ENCODE data around the gene TUBAL3. TPM values are rescaled to one million over a fixed set of nuclear protein-coding genes. Genes with fewer than 3 reads are reported as not detected.

TUBAL3 gene
- total and polyA plus RNA-seq, 2 of the 4 experiments (the other 2 are of a cell fraction), result not detected

DNA sequence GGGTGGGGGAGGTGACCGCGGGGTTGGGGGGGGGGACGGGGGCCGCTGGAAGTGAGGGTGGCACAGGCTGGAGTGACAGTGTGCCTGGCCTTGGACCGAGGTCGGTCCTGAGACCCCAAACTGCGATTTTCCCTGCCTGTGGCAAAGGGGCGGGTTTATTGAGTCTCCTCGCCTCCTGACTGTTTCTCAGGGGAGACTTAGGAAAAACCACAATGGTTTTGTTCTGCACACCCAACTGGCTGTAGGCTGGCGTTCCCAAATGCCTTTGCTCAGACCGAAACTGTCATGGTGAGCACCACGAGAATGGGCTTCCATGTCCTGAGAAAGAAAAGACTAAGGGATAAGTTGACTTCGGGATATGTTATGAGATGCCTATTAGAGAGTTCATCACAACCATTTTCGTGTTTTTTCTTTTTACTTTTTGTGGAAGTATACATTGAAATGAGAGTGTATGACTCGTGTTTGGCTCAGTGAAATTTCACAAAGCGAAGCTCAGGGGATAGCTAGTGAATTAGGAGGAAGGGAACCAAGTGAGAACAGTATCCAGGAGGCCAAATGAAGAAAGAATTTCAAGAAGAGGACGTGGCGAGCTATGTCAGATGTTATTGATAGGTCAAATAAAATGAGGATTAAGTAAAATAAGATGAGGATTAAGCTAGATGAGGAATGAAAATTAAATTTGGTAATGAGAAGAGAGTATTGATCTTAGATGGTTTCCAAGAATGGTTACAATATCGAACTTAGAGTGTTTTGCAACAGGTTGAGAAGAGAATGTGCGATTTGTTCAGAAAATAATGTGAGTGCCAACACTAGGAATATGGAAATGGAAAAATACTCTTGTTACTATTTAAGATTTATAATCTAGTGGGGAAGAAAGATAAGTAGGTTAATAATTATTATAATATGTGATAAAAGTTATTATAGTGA lies 8.6 kb upstream of the TUBAL3 start:
- H3K18ac ChIP-seq (ENCODE audit: low read depth, low read length), result no peak overlapping the region
- H4K91ac ChIP-seq (ENCODE audit: insufficient read depth, low read depth, low read length), result no peak overlapping the region
- peak overlapping the region; percentile 83 for H2AFZ ChIP-seq (replicated peaks; ENCODE audit: low read length, poor library complexity)
- TF ChIP-seq MXI1 (IDR thresholded peaks at IDR 0.05; ENCODE audit: borderline replicate concordance, low read depth, low read length), result peak; percentile 44; the same call in 1 of the 2 replicates
- TF ChIP-seq FOS (IDR thresholded peaks at IDR 0.05; ENCODE audit: low read depth, low read length), result no peak
- TF ChIP-seq SMC3 (IDR thresholded peaks at IDR 0.05; ENCODE audit: low read depth, low read length), result no peak
- no peak overlapping the region for H2BK120ac ChIP-seq (ENCODE audit: low read depth, low read length)
- H3K56ac ChIP-seq (ENCODE audit: extremely low read depth, insufficient read depth, low read length), result peak overlapping the region; percentile 8; the same call in 1 of the 2 replicates
- H4K8ac ChIP-seq (ENCODE audit: low read depth in 2 of 2, low read length in 2 of 2), result no peak overlapping the region
- peak; percentile 30 for DNase-seq
- H3K4me3 ChIP-seq (ENCODE audit: insufficient read depth, low read depth, low read length), result peak overlapping the region; percentile 93
- H3K27ac ChIP-seq (ENCODE audit: insufficient read depth, low read length), result no peak overlapping the region; the same call in 1 of the 2 replicates
- POLR2A ChIA-PET (ENCODE audit: unreplicated experiment), result no interaction called here
- peaks cover 17 to 21% of the 10 kb centered on the region in 2 experiments for H3K79me1 ChIP-seq (ENCODE audit: low read depth in 1 of 2, low read length in 2 of 2)
- dilution Hi-C loops (cut with HindIII; ENCODE audit: low sequenced_read_pairs, unreplicated experiment), result no loop called here
- H3K23ac ChIP-seq (ENCODE audit: low read depth, low read length), result peak overlapping the region; percentile 63; the same call in 1 of the 2 replicates
- in situ Hi-C loops (cut with MboI; ENCODE audit: low sequenced_read_pairs), result no loop called here
- no peaks in the 10 kb centered on the region for H3K4me1 ChIP-seq (ENCODE audit: control insufficient read depth, insufficient read depth, low read length)
- no peak overlapping the region for H2BK20ac ChIP-seq (ENCODE audit: low read depth, low read length)
- no peak overlapping the region for H2BK15ac ChIP-seq (ENCODE audit: low read depth, low read length)
- intact Hi-C loops (cut with micrococcal nuclease), result no loop called here
- CTCF ChIA-PET, result interaction anchor here (2.0 kb wide), 1 partner anchor 14 kb away, joined by 6 read pairs; no protein-coding TSS in a partner anchor
- no TSS peak for BruUV-seq (replicated peaks)
- H2AK5ac ChIP-seq (ENCODE audit: low read depth, low read length), result no peak overlapping the region
- WGBS, 2 experiments (ENCODE audit: extremely low coverage in 2 of 2, insufficient read length in 1 of 2), result 42% methylated on average over 4 of the region's 20 CpGs; no CpG with 5 or more reads in 1 of the 2 experiments
- no peaks in the 10 kb centered on the region for H3K9me1 ChIP-seq (ENCODE audit: insufficient read depth, low read length)
- H3K9me3 ChIP-seq (ENCODE audit: control insufficient read depth, insufficient read depth, low read length), result no peaks in the 10 kb centered on the region; the same call in 1 of the 2 replicates
- H3K27me3 ChIP-seq (ENCODE audit: control insufficient read depth, insufficient read depth, low read length), result no peaks in the 10 kb centered on the region
- H4K5ac ChIP-seq (ENCODE audit: low read depth, low read length), result no peak overlapping the region
- peak overlapping the region; percentile 66; the same call in 1 of the 2 replicates for H3K14ac ChIP-seq (replicated peaks; ENCODE audit: low read depth, low read length)
- H4K20me1 ChIP-seq (ENCODE audit: insufficient read depth, low read length), result no peaks in the 10 kb centered on the region
- no peaks in the 10 kb centered on the region for H3K36me3 ChIP-seq (ENCODE audit: control insufficient read depth, insufficient read depth, low read length)
- H3K4ac ChIP-seq (ENCODE audit: low read depth, low read length), result no peak overlapping the region
- peak overlapping the region; percentile 18 for H2AK9ac ChIP-seq (replicated peaks; ENCODE audit: low read depth, low read length, poor library complexity)
- peak; percentile 42 for ATAC-seq (ENCODE audit: low read depth)
- H3K9ac ChIP-seq (ENCODE audit: low read depth, low read length), result peak overlapping the region; percentile 11
- H2BK5ac ChIP-seq (ENCODE audit: low read depth, low read length, poor library complexity, severe bottlenecking), result no peak overlapping the region
- H3K4me2 ChIP-seq (ENCODE audit: low read depth, low read length), result peak overlapping the region; percentile 98
